Measurements from ENCODE around the gene FCGR1A.
"Not testable (repeated sequence)": the region's sequence is repeated elsewhere in the genome, so short reads cannot be mapped to it uniquely, and the experiment has no call there.

Gene FCGR1A

DNA sequence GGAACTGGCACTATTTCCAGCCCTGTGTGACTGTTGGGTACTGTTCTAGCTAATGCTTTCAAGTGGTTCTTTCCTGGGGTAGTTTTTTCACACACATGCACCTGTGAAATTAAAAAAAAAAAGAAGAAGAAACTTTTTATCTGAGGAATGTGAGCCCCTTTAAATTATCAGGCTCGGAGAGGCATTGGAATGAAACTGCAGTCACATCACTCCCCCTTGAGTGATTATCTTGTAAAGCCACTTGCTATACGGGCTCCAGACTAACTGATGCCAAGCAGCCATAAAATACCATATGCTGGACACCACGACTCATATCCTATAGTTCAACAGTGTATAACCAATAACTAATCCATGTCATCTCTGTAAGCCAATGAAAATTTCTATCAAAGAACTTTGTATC is 5.4 kb upstream of the FCGR1A start:
- DNase-seq (ENCODE audit: low read depth): not testable (repeated sequence)

- DNase-seq (ENCODE audit: low read depth): not testable (repeated sequence)
These were observed 4.2 kb upstream of the FCGR1A start for GRCh38 chr1:149778313-149778712.

DNA sequence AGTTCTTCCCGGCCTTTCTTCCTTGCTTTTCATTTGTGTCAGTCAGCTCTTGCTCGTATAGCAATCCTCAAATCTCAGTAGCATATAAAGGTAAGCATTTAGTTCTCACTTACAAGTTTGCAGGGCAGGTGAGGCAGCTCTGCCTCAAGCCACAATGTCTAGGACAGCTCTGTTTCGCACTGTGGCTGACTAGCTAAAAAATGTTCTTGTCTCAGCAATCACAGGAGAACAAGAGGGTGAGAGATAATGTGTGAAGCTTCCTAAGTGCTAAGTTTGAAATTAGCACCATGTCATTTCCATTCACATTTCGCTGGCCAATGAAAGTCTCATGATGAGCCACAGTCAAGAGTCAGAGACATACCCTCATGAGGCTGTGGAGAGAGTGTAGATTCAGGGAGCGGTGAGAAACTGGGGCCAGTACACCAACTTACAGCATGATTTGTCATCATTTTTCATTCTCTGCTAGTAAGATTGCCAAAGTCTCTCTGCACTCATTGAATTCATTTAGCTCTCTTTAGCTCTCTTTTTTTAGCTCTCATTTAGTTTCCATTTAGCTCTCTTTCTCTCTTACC is 995 bp upstream of the FCGR1A start:
- DNase-seq (ENCODE audit: low read depth): not testable (repeated sequence)

DNA sequence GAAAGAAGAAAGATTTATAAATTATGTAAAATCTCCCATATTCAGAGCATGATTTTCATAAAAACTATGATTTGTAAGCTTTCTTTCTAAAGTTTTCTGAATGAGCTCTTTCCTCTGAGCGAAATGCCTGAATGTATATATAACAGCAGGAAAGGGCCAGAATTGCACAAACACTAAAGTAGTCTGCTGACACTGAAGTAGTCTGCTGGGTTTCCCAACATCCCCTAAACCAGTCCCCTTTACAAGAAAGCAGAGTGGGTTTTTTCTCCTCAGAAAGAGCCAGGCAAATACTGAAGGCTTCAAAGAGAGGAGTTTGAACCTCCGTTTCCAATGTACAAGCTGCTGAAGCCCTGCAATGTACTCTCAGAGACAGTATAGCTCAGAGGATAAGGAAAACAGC is 795 bp downstream of the FCGR1A start:
- not testable (repeated sequence) for DNase-seq (ENCODE audit: low read depth)

DNA sequence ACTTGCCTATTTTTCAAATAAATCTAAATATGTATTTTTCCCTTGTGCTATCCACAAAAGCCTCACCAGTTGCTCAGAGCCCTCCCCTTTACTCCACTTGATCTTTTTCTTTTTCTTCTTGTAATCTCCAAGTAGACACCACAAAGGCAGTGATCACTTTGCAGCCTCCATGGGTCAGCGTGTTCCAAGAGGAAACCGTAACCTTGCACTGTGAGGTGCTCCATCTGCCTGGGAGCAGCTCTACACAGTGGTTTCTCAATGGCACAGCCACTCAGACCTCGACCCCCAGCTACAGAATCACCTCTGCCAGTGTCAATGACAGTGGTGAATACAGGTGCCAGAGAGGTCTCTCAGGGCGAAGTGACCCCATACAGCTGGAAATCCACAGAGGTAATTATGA is 1.4 kb downstream of the FCGR1A start:
- DNase-seq (ENCODE audit: low read depth): not testable (repeated sequence)

- DNase-seq (ENCODE audit: low read depth): not testable (repeated sequence)
These were observed 5.4 kb downstream of the FCGR1A start for GRCh38 chr1:149787688-149788451.

DNA sequence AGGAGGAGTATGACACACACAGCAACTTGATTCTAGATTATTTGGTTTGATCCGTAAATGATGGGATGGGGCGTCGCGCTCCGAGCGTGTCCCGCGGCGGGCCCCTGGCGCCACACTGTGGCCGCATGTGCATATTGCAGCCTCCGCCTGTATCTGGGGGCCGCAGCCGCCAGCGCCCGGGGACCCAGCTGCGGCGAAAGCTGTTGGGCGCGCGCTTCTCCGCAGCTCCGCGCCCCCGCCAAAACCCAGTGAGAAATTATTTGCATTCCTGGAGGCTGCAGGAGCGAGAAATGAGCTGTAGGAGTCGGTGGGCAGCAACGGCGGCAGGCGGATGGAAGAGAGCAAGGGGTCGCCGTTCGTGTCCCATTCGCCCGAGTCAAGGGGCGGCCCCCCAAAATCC is 10.0 kb downstream of the FCGR1A start:
- DNase-seq (ENCODE audit: low read depth): peak; percentile 22

DNA sequence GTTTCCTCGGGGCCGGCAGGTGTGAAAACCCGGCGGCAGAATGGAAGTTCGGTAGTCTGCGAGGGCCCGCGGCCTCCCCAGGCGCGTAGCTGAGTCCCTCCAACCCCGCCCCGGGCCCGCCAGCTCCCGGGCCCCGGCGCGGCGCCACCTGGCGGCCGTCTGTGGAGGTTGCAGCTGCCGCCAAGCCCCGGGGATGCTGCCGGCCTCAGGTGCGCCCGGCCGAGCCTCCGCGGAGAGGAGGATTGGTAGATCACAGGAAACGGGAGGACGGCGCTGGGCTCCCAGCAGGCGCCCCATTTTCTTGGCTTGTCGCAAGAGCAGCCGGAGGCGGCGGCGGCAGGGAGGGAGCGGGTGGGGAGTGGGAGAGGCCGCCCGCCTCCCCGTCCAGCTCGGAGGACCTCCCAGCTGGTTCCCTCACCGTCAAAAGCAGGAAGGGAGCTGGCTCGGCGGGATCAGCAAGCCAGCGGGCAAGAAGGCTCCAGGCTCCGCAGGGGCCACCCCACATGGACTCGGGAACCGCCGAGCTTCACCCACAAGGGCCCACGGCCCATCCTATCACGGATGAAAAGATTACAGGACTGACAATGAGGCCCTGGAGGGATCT is 10.5 kb downstream of the FCGR1A start:
- peak; percentile 67 for DNase-seq (ENCODE audit: low read depth)

DNA sequence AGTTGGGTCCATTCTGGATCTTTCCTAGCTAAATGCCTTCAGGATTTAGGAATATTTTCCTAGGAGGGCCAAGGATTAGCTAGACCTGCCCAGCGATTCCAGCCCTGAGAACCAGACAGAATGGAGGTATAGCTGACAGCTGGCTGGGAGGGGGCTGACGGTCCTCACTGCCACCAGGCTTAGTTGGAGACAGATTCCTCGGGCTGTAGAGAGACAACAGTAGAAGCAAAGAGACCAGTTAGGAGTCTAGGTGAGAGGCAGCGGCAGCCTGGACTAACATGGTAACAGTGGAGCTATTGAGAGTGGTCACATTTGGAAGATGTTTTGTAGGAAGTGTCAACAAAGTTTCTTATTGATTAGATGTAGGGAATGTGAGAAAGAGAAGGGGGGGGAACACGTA is 11.4 kb downstream of the FCGR1A start:
- DNase-seq (ENCODE audit: low read depth): not testable (repeated sequence)

DNA sequence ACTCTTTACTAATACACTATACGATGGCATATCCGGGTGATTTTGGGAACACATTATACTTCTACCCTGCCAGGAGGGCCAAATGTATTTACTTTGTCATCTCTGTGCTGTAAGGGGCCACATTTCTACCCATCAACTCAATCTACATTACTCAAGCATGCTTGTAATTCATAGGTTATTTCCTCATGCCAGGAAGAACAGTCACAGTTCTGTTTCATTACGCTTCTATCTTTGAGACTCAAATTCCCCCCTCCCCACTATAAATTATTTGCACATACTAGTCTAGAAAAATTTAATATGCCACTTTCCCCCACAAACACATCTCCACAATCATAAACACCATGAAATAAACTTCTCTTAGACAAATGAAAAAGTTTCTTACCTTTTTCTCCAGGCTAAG is 19.1 kb downstream of the FCGR1A start:
- not testable (repeated sequence) for DNase-seq (ENCODE audit: low read depth)

GRCh38 chr1:149804417-149805080 is 22.1 kb downstream of the FCGR1A start:
- DNase-seq (ENCODE audit: low read depth): not testable (repeated sequence)

- DNase-seq (ENCODE audit: low read depth): not testable (repeated sequence)
These were observed 28.4 kb downstream of the FCGR1A start for GRCh38 chr1:149810697-149811405.

DNA sequence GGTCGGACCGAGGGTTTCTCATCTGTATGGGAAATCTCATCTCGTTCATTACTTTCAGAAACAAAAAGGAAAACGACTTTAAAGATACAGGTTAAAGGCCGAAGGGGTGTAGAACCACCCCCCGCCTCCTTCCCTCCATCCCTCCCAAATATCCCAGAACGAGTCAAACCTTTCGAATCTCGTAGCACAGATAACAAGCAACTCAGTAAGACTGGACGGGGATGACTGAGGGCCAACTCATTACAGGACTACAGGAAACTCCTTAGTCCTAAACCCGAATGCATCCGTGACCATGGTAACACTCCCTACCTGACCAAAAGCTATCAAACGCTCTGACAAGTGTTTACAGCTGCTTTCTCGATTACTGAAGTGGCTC is 29.0 kb downstream of the FCGR1A start:
- not testable (repeated sequence) for DNase-seq (ENCODE audit: low read depth)

DNA sequence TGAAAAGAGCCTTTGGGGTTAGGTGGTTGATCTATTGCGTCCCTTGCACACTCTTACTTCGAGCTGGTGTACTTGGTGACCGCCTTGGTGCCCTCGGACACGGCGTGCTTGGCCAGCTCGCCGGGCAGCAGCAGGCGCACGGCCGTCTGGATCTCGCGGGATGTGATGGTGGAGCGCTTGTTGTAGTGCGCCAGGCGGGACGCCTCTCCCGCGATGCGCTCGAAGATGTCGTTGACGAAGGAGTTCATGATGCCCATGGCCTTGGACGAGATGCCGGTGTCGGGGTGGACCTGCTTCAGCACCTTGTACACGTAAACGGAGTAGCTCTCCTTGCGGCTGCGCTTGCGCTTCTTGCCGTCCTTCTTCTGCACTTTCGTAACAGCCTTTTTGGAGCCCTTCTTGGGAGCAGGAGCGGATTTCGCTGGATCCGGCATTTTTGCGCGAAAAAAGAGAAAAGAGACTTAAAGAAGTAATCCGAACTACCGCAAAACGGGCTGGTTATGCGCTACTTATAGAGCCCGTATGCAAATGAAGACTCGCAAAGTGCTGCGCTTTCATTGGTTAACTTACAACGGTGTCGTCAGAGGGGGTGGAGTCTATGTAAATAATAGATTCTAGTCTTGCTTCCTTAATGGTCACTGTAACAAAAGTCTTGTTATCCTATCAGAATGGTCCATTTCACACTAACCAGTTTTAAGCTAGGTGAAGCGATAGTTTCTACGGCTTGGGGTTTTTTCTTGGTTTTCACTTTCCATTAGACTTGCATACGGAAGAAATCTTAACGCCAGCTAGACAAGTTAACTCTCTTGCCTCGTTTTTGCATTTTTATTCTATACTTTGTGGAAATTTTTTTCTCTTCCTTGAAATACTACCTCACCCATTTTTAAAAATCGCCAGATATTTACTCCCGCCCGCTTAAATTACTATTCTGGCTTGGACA is 29.7 kb downstream of the FCGR1A start:
- peak; percentile 79 for DNase-seq (ENCODE audit: low read depth)

GRCh38 chr1:149812893-149813801 is 30.7 kb downstream of the FCGR1A start:
- DNase-seq (ENCODE audit: low read depth): peak; percentile 68

DNA sequence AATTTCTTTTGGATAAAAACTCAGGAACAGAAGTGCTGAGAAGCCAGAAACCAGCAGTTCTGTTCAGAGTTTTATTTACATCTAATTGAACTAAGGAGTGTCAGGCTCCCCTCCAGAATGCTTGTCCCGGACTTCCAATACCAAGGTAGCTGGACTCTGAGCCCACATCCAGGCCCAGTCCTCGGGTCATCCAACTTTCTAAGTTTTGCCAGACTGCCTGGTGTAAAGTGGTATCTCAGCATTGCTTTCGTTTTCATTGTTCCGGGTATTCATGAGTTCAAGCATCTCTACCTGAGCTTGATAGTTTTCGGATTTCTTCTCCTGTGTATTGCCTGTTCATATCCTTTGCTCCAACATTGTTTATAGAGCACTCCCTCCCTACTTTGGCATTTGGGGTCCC is 37.9 kb downstream of the FCGR1A start:
- DNase-seq (ENCODE audit: low read depth): not testable (repeated sequence)

- not testable (repeated sequence) for DNase-seq (ENCODE audit: low read depth)
These were observed 44.1 kb downstream of the FCGR1A start for GRCh38 chr1:149826555-149826954.

DNA sequence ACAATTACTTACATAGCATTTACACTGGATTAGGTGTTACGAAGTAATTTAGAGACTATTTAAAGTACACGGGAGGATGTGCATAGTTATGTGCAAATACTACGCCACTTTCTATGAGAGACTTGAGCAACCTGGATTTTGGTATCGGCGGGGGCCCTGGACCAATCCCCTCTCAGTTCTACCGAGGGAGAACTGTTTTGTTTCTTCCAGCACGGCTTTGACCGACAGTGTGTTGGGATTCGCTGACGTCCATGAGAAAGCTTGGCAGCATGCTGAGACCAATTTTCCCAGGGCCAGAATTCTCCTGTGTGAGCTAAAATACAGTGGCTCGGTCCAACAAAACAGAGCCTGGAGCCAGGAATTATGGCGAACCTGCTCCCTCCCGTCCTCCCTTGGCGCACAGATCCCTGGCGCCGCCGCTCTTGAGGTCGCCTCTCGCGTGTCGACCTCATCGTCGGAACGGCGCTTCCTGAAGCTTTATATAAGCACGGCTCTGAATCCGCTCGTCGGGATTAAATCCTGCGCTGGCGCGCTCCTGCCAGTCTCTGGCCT is 49.3 kb downstream of the FCGR1A start:
- DNase-seq (ENCODE audit: low read depth): not testable (repeated sequence)

All from T follicular helper cell (primary cell).